HepG2 (cell line): ENCODE results near the gene KDM2B. TPM values are rescaled to one million over a fixed set of nuclear protein-coding genes. Genes with fewer than 3 reads are reported as not detected.

Experiments
- HNF1A ChIP-seq, 2 experiments: sonication (generic) in 1 of 2; formaldehyde crosslinking in 1 of 2; IDR thresholded peaks; 2 replicates each; pipeline versions ENCODE4 v1.4.0 to v1.6.1; 2016 to 2020; ENCODE audit warnings: borderline replicate concordance in 1 of 2, low read depth in 1 of 2, mild to moderate bottlenecking in 1 of 2, missing genetic modification reagents in 1 of 2
- KAT7 ChIP-seq: IDR thresholded peaks from 2 replicates; pipeline ENCODE4 v1.6.1; 2018; ENCODE audit warnings: borderline replicate concordance, missing compliant biosample characterization
- KDM5B ChIP-seq: sonication (generic); formaldehyde crosslinking; IDR thresholded peaks from 2 replicates; pipeline ENCODE4 v1.4.0; 2020; ENCODE audit warnings: missing genetic modification reagents, mild to moderate bottlenecking, borderline replicate concordance
- MYPOP ChIP-seq: sonication (generic); formaldehyde crosslinking; IDR thresholded peaks from 2 replicates; pipeline ENCODE4 v1.8.1; 2023; ENCODE audit warnings: mild to moderate bottlenecking, moderate library complexity, missing genetic modification reagents
- POGZ ChIP-seq: sonication (generic); formaldehyde crosslinking; IDR thresholded peaks from 2 replicates; pipeline ENCODE4 v1.4.0; 2020; ENCODE audit warnings: mild to moderate bottlenecking, missing genetic modification reagents
- SCMH1 ChIP-seq: sonication (generic); formaldehyde crosslinking; IDR thresholded peaks from 2 replicates; pipeline ENCODE4 v1.9.0; 2021; ENCODE audit warnings: missing genetic modification reagents, mild to moderate bottlenecking, borderline replicate concordance
- TOPORS ChIP-seq: sonication (generic); formaldehyde crosslinking; IDR thresholded peaks from 2 replicates; pipeline ENCODE4 v1.8.0; 2023; ENCODE audit warnings: mild to moderate bottlenecking, missing genetic modification reagents
- ZNF24 ChIP-seq: fragments of 450-650 bp; IDR thresholded peaks from 2 replicates; pipeline ENCODE4 v1.6.1; 2017; ENCODE audit warnings: antibody characterized with exemption, mild to moderate bottlenecking
- ZNF276 ChIP-seq: sonication (generic); formaldehyde crosslinking; IDR thresholded peaks from 2 replicates; pipeline ENCODE4 v1.4.0; 2020; ENCODE audit warnings: mild to moderate bottlenecking, low read depth, missing genetic modification reagents
- ZNF557 ChIP-seq: sonication (generic); formaldehyde crosslinking; IDR thresholded peaks from 2 replicates; pipeline ENCODE4 v1.4.0; 2020; ENCODE audit warnings: missing genetic modification reagents
- ZNF597 ChIP-seq: sonication (generic); formaldehyde crosslinking; IDR thresholded peaks from 2 replicates; pipeline ENCODE4 v1.5.0; 2020; ENCODE audit warnings: missing genetic modification reagents
- ZNF768 ChIP-seq: sonication (generic); formaldehyde crosslinking; IDR thresholded peaks from 2 replicates; pipeline ENCODE4 v1.4.0; 2020; ENCODE audit warnings: missing genetic modification reagents
- polyA plus RNA-seq, 8 experiments: library from polyadenylated mRNA; depleted of rRNA in 3 of 8; stranded (reverse) in 7 of 8; unstranded in 1 of 8; fragments of >200 nt; fragmentation: Illumina TruSeq in 4 of 8; extraction: Trizol in 4 of 8; gene quantifications; 2 replicates each; pipeline versions ENCODE4 v1.2.1 to v1.2.3, GENCODE V29; 2011 to 2016; ENCODE audit warnings: low read depth in 4 of 8, missing spikeins in 1 of 8, mixed read lengths in 1 of 8; ENCODE audit not compliant: insufficient read depth in 1 of 8
- total RNA-seq, 5 experiments: library from RNA; depleted of rRNA; stranded (reverse); fragments of >200 nt; fragmentation: Illumina TruSeq; extraction: Trizol; gene quantifications; 2 replicates each; pipeline ENCODE4 v1.2.3, GENCODE V29; 2016; ENCODE audit warnings: low read depth in 1 of 5
- TF ChIP-seq, protein P1 (sequence below): sonication (generic); formaldehyde crosslinking; IDR thresholded peaks from 2 replicates; pipeline ENCODE4 v1.4.0; 2020; ENCODE audit warnings: low read depth, missing genetic modification reagents

The KDM2B gene
- total and polyA plus RNA-seq, 2 of the 13 experiments (the other 11 are each of a cell fraction or from before 2014, with no cell fraction given) = 17.5 to 26.1 TPM

GRCh38 chr12:121399391-121400331, 181.2 kb downstream of the KDM2B start, which contains the start of gene RNF34 (continued):
- peak; percentile 48; the same call in 1 of the 2 replicates for TF ChIP-seq ZNF276 (CRISPR knock-in tag)
- TF ChIP-seq, protein P1, sequence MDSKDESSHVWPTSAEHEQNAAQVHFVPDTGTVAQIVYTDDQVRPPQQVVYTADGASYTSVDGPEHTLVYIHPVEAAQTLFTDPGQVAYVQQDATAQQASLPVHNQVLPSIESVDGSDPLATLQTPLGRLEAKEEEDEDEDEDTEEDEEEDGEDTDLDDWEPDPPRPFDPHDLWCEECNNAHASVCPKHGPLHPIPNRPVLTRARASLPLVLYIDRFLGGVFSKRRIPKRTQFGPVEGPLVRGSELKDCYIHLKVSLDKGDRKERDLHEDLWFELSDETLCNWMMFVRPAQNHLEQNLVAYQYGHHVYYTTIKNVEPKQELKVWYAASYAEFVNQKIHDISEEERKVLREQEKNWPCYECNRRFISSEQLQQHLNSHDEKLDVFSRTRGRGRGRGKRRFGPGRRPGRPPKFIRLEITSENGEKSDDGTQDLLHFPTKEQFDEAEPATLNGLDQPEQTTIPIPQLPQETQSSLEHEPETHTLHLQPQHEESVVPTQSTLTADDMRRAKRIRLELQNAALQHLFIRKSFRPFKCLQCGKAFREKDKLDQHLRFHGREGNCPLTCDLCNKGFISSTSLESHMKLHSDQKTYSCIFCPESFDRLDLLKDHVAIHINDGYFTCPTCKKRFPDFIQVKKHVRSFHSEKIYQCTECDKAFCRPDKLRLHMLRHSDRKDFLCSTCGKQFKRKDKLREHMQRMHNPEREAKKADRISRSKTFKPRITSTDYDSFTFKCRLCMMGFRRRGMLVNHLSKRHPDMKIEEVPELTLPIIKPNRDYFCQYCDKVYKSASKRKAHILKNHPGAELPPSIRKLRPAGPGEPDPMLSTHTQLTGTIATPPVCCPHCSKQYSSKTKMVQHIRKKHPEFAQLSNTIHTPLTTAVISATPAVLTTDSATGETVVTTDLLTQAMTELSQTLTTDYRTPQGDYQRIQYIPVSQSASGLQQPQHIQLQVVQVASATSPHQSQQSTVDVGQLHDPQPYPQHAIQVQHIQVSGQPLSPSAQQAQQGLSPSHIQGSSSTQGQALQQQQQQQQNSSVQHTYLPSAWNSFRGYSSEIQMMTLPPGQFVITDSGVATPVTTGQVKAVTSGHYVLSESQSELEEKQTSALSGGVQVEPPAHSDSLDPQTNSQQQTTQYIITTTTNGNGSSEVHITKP = peak; percentile 58; the same call in 1 of the 2 replicates
- peak; percentile 87 for TF ChIP-seq MYPOP (CRISPR knock-in tag)
- TF ChIP-seq KDM5B (CRISPR knock-in tag) = peak; percentile 72
- TF ChIP-seq KAT7 = no peak; the same call in 1 of the 2 replicates
- no peak for TF ChIP-seq ZNF557 (CRISPR knock-in tag)
- no peak for TF ChIP-seq ZNF24
- TF ChIP-seq SCMH1 (CRISPR knock-in tag) = no peak
- TF ChIP-seq ZNF597 (CRISPR knock-in tag) = no peak
- no peak; the same call in 1 of the 2 replicates for TF ChIP-seq TOPORS (CRISPR knock-in tag)
- no peak; the same call in 1 of the 2 replicates for TF ChIP-seq HNF1A (IDR thresholded peaks at IDR 0.05; ENCODE audit: low read depth)
- TF ChIP-seq HNF1A (CRISPR knock-in tag; IDR thresholded peaks at IDR 0.05; ENCODE audit: borderline replicate concordance) = no peak
- TF ChIP-seq ZNF768 (CRISPR knock-in tag) = no peak
- peak; percentile 82 for TF ChIP-seq POGZ (CRISPR knock-in tag)
